Suprapubic skin (tissue), 4 donors: ENCODE measurements around the gene VWCE.

Experiments used
- CTCF ChIP-seq, 2 donors: fragments of 200-600 bp in 1 of 2; fragments of 450-650 bp in 1 of 2; sonication (generic) in 1 of 2; IDR thresholded peaks; one replicate each; pipeline ENCODE4 v1.5.1; 2016 to 2019; ENCODE audit warnings: antibody characterized with exemption in 2 of 2, mild to moderate bottlenecking in 1 of 2, moderate library complexity in 1 of 2
- EP300 ChIP-seq: sonication (generic); formaldehyde crosslinking; IDR thresholded peaks from one replicate; pipeline ENCODE4 v1.6.1; 2017; ENCODE audit warnings: antibody characterized with exemption
- POLR2A ChIP-seq, 2 donors: fragments of 450-650 bp; IDR thresholded peaks; one replicate each; pipeline ENCODE4 v1.6.1; 2017; ENCODE audit warnings: antibody characterized with exemption in 2 of 2, mild to moderate bottlenecking in 2 of 2, moderate library complexity in 2 of 2
- POLR2AphosphoS5 ChIP-seq, 3 donors: sonication (generic); formaldehyde crosslinking; IDR thresholded peaks; one replicate each; pipeline ENCODE4 v1.6.1; 2017; ENCODE audit warnings: antibody characterized with exemption in 3 of 3

DNA sequence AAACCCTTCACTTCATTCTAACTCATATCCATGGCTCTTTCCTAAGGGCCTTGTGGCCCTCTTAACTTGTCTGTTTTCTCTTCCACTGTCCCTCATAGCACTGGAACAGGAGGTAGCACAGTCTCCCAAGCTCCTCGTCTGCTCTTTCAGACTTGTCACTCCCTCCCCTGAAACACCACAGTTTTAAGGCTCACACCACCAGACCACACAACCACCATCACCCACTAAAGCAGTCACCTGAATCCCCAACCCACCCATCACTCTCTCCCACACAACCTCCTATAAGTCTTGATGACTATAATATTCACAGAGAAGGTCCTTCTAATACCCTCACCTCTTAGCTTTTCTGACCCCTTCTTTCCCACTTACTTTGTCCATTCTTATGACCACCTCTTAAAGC lies 11.1 kb upstream of the VWCE start:
- TF ChIP-seq CTCF (IDR thresholded peaks at IDR 0.05) (no peak), POLR2AphosphoS5 (IDR thresholded peaks at IDR 0.05) (no peak), POLR2A (IDR thresholded peaks at IDR 0.05) (no peak), EP300 (no peak)
